PFSK-1 (cell line): ENCODE data around the gene OTOP1.

Experiments used
- POLR2AphosphoS5 ChIP-seq: IDR thresholded peaks from 2 replicates; pipeline ENCODE4 v1.6.1; 2012; ENCODE audit warnings: low read depth, mild to moderate bottlenecking, control low read depth, low read length, moderate library complexity
- TAF1 ChIP-seq: IDR thresholded peaks from 2 replicates; pipeline ENCODE4 v1.6.1; 2012; ENCODE audit warnings: low read length, control low read depth, borderline replicate concordance; ENCODE audit not compliant: insufficient read depth

GRCh38 chr4:4254199-4254598 lies 27.5 kb upstream of the OTOP1 start:
- TF ChIP-seq POLR2AphosphoS5 (no peak), TAF1 (no peak)
